ENCODE data around the gene MYH6. TPM values are rescaled to one million over a fixed set of nuclear protein-coding genes. Genes with fewer than 3 reads are reported as not detected.

Gene MYH6
- total RNA-seq, 1 donor from 2014 or later, result not detected

GRCh38 chr14:23380976-23381375 lies 27.1 kb downstream of the MYH6 start:
- H3K27me3 ChIP-seq (ENCODE audit: control insufficient read depth, insufficient read depth, low read length), result peaks cover 19% of the 10 kb centered on the region
- no peak for DNase-seq (ENCODE audit: low read depth)
- no peak overlapping the region for H3K4me3 ChIP-seq (ENCODE audit: low read depth, low read length)
- TF ChIP-seq CTCF (IDR thresholded peaks at IDR 0.05; ENCODE audit: insufficient read depth, low read length, poor library complexity, severe bottlenecking), result no peak
- no peaks in the 10 kb centered on the region for H3K36me3 ChIP-seq (ENCODE audit: control insufficient read depth, insufficient read depth, low read length)

GRCh38 chr14:23380197-23380914 lies 27.7 kb downstream of the MYH6 start:
- Histone ChIP-seq H3K4me3 (ENCODE audit: low read depth, low read length) (no peak overlapping the region), H3K27me3 (ENCODE audit: control insufficient read depth, insufficient read depth, low read length) (peaks cover 22% of the 10 kb centered on the region), H3K36me3 (ENCODE audit: control insufficient read depth, insufficient read depth, low read length) (no peaks in the 10 kb centered on the region)
- DNase-seq (ENCODE audit: low read depth), result no peak
- no peak for TF ChIP-seq CTCF (IDR thresholded peaks at IDR 0.05; ENCODE audit: insufficient read depth, low read length, poor library complexity, severe bottlenecking)

- H3K4me3 ChIP-seq (ENCODE audit: low read depth, low read length), result no peak overlapping the region
- H3K27me3 ChIP-seq (ENCODE audit: control insufficient read depth, insufficient read depth, low read length), result peaks cover 22% of the 10 kb centered on the region
- peak; percentile 95 for TF ChIP-seq CTCF (IDR thresholded peaks at IDR 0.05; ENCODE audit: insufficient read depth, low read length, poor library complexity, severe bottlenecking)
- DNase-seq (ENCODE audit: low read depth), result no peak
- H3K36me3 ChIP-seq (ENCODE audit: control insufficient read depth, insufficient read depth, low read length), result no peaks in the 10 kb centered on the region
Measured at GRCh38 chr14:23379366-23380196, 28.5 kb downstream of the MYH6 start.

GRCh38 chr14:23378612-23379220 lies 29.4 kb downstream of the MYH6 start:
- TF ChIP-seq CTCF (IDR thresholded peaks at IDR 0.05; ENCODE audit: insufficient read depth, low read length, poor library complexity, severe bottlenecking), result no peak
- no peak overlapping the region for H3K4me3 ChIP-seq (ENCODE audit: low read depth, low read length)
- no peaks in the 10 kb centered on the region for H3K36me3 ChIP-seq (ENCODE audit: control insufficient read depth, insufficient read depth, low read length)
- peaks cover 20% of the 10 kb centered on the region for H3K27me3 ChIP-seq (ENCODE audit: control insufficient read depth, insufficient read depth, low read length)
- no peak for DNase-seq (ENCODE audit: low read depth)

GRCh38 chr14:23377573-23378563 lies 30.2 kb downstream of the MYH6 start:
- Histone ChIP-seq H3K36me3 (ENCODE audit: control insufficient read depth, insufficient read depth, low read length) (no peaks in the 10 kb centered on the region), H3K4me3 (ENCODE audit: low read depth, low read length) (no peak overlapping the region), H3K27me3 (ENCODE audit: control insufficient read depth, insufficient read depth, low read length) (peaks cover 20% of the 10 kb centered on the region)
- TF ChIP-seq CTCF (IDR thresholded peaks at IDR 0.05; ENCODE audit: insufficient read depth, low read length, poor library complexity, severe bottlenecking), result no peak
- no peak for DNase-seq (ENCODE audit: low read depth)
